ENCODE results near the gene ARL4D.

The ARL4D gene

GRCh38 chr17:43398724-43399595 lies at the start of gene ARL4D:
Gene ARL4D, plus strand, starts transcription at chr17:43398993. Its CDS starts 740 bp downstream, at chr17:43399733.
- Mint-ChIP-seq H3K4me3 (peak within 1 kb of the TSS; percentile 96), H3K27ac (ENCODE audit: low read depth) (peak within 1 kb of the TSS; percentile 92), H3K27me3 (no peaks in the 10 kb centered on the region), H3K4me1 (peaks cover 19% of the 10 kb centered on the region), H3K9me3 (no peaks in the 10 kb centered on the region), H3K36me3 (ENCODE audit: insufficient read depth) (peaks cover 9% of the 10 kb centered on the region)
- ATAC-seq (replicated peaks; ENCODE audit: extremely low read depth, poor library complexity, severe bottlenecking) (peak; percentile 88), DNase-seq (ENCODE audit: low spot score in 2 of 2) (peak; percentile 68 to 69)

GRCh38 chr17:43349142-43349541 lies 49.7 kb upstream of the ARL4D start:
- no peak overlapping the region for H3K27ac Mint-ChIP-seq (ENCODE audit: low read depth)
- no peak overlapping the region for H3K4me3 Mint-ChIP-seq
- peaks cover 19% of the 10 kb centered on the region for H3K9me3 Mint-ChIP-seq
- no peaks in the 10 kb centered on the region for H3K27me3 Mint-ChIP-seq
- peaks cover 3% of the 10 kb centered on the region for H3K36me3 Mint-ChIP-seq (ENCODE audit: insufficient read depth)
- no peaks in the 10 kb centered on the region for H3K4me1 Mint-ChIP-seq
- no peak for ATAC-seq (replicated peaks; ENCODE audit: extremely low read depth, poor library complexity, severe bottlenecking)
- DNase-seq (ENCODE audit: low spot score in 2 of 2) = no peak

- H3K4me3 Mint-ChIP-seq = no peak overlapping the region
- no peaks in the 10 kb centered on the region for H3K27me3 Mint-ChIP-seq
- DNase-seq (ENCODE audit: low spot score in 2 of 2) = no peak
- ATAC-seq (replicated peaks; ENCODE audit: extremely low read depth, poor library complexity, severe bottlenecking) = no peak
- H3K36me3 Mint-ChIP-seq (ENCODE audit: insufficient read depth) = peaks cover 3% of the 10 kb centered on the region
- no peaks in the 10 kb centered on the region for H3K4me1 Mint-ChIP-seq
- H3K27ac Mint-ChIP-seq (ENCODE audit: low read depth) = no peak overlapping the region
- peaks cover 19% of the 10 kb centered on the region for H3K9me3 Mint-ChIP-seq
Measured at GRCh38 chr17:43350888-43351361, 47.9 kb upstream of the ARL4D start.

GRCh38 chr17:43351691-43352090 lies 47.1 kb upstream of the ARL4D start:
- DNase-seq (ENCODE audit: low spot score in 2 of 2) (no peak), ATAC-seq (replicated peaks; ENCODE audit: extremely low read depth, poor library complexity, severe bottlenecking) (no peak)
- Mint-ChIP-seq H3K4me3 (no peak overlapping the region), H3K27me3 (no peaks in the 10 kb centered on the region), H3K36me3 (ENCODE audit: insufficient read depth) (peaks cover 3% of the 10 kb centered on the region), H3K27ac (ENCODE audit: low read depth) (no peak overlapping the region), H3K9me3 (peaks cover 19% of the 10 kb centered on the region), H3K4me1 (no peaks in the 10 kb centered on the region)

- no peaks in the 10 kb centered on the region for H3K36me3 Mint-ChIP-seq (ENCODE audit: insufficient read depth)
Measured at GRCh38 chr17:43352579-43353331, 46.0 kb upstream of the ARL4D start.

GRCh38 chr17:43353393-43353792 lies 45.4 kb upstream of the ARL4D start:
- peaks cover 5% of the 10 kb centered on the region for H3K4me1 Mint-ChIP-seq
- no peak overlapping the region for H3K27ac Mint-ChIP-seq (ENCODE audit: low read depth)
- H3K9me3 Mint-ChIP-seq = peaks cover 13% of the 10 kb centered on the region

More at GRCh38 chr17:43352579-43353331, 46.0 kb upstream of the ARL4D start:
- DNase-seq (ENCODE audit: low spot score in 2 of 2) (no peak), ATAC-seq (replicated peaks; ENCODE audit: extremely low read depth, poor library complexity, severe bottlenecking) (no peak)
- Mint-ChIP-seq H3K27me3 (no peaks in the 10 kb centered on the region), H3K4me3 (no peak overlapping the region), H3K27ac (ENCODE audit: low read depth) (no peak overlapping the region), H3K9me3 (peaks cover 13% of the 10 kb centered on the region), H3K4me1 (peaks cover under 1% of the 10 kb centered on the region)

GRCh38 chr17:43354371-43354770 lies 44.4 kb upstream of the ARL4D start:
- H3K27ac Mint-ChIP-seq (ENCODE audit: low read depth) = no peak overlapping the region
- no peak for DNase-seq (ENCODE audit: low spot score in 2 of 2)
- H3K36me3 Mint-ChIP-seq (ENCODE audit: insufficient read depth) = peaks cover 5% of the 10 kb centered on the region

More at GRCh38 chr17:43353393-43353792, 45.4 kb upstream of the ARL4D start:
- H3K27me3 Mint-ChIP-seq = no peaks in the 10 kb centered on the region
- no peak for DNase-seq (ENCODE audit: low spot score in 2 of 2)
- H3K36me3 Mint-ChIP-seq (ENCODE audit: insufficient read depth) = no peaks in the 10 kb centered on the region
- ATAC-seq (replicated peaks; ENCODE audit: extremely low read depth, poor library complexity, severe bottlenecking) = no peak
- H3K4me3 Mint-ChIP-seq = no peak overlapping the region

GRCh38 chr17:43356450-43356849 lies 42.3 kb upstream of the ARL4D start:
- Mint-ChIP-seq H3K4me1 (peaks cover 30% of the 10 kb centered on the region), H3K36me3 (ENCODE audit: insufficient read depth) (peaks cover 23% of the 10 kb centered on the region), H3K4me3 (no peak overlapping the region), H3K27me3 (peaks cover 9% of the 10 kb centered on the region), H3K9me3 (peaks cover 4% of the 10 kb centered on the region), H3K27ac (ENCODE audit: low read depth) (no peak overlapping the region)
- no peak for ATAC-seq (replicated peaks; ENCODE audit: extremely low read depth, poor library complexity, severe bottlenecking)
- DNase-seq (ENCODE audit: low spot score in 2 of 2) = no peak

More at GRCh38 chr17:43354371-43354770, 44.4 kb upstream of the ARL4D start:
- Mint-ChIP-seq H3K4me1 (peaks cover 10% of the 10 kb centered on the region), H3K4me3 (no peak overlapping the region), H3K9me3 (peaks cover 12% of the 10 kb centered on the region), H3K27me3 (no peaks in the 10 kb centered on the region)
- no peak for ATAC-seq (replicated peaks; ENCODE audit: extremely low read depth, poor library complexity, severe bottlenecking)

GRCh38 chr17:43356999-43357398 lies 41.8 kb upstream of the ARL4D start:
- peaks cover 6% of the 10 kb centered on the region for H3K9me3 Mint-ChIP-seq
- H3K27ac Mint-ChIP-seq (ENCODE audit: low read depth) = no peak overlapping the region
- DNase-seq (ENCODE audit: low spot score in 2 of 2) = no peak
- H3K27me3 Mint-ChIP-seq = peaks cover 12% of the 10 kb centered on the region
- no peak for ATAC-seq (replicated peaks; ENCODE audit: extremely low read depth, poor library complexity, severe bottlenecking)
- H3K36me3 Mint-ChIP-seq (ENCODE audit: insufficient read depth) = peaks cover 28% of the 10 kb centered on the region
- peaks cover 35% of the 10 kb centered on the region for H3K4me1 Mint-ChIP-seq
- no peak overlapping the region for H3K4me3 Mint-ChIP-seq

- DNase-seq (ENCODE audit: low spot score in 2 of 2) = no peak
- no peak for ATAC-seq (replicated peaks; ENCODE audit: extremely low read depth, poor library complexity, severe bottlenecking)
- Mint-ChIP-seq H3K27ac (ENCODE audit: low read depth) (peak overlapping the region; percentile 100), H3K9me3 (peaks cover 6% of the 10 kb centered on the region), H3K4me3 (peak overlapping the region; percentile 95), H3K4me1 (peaks cover 42% of the 10 kb centered on the region), H3K27me3 (peaks cover 12% of the 10 kb centered on the region), H3K36me3 (ENCODE audit: insufficient read depth) (peaks cover 32% of the 10 kb centered on the region)
Measured at GRCh38 chr17:43359469-43360110, 39.2 kb upstream of the ARL4D start.

GRCh38 chr17:43360376-43360738 lies 38.4 kb upstream of the ARL4D start:
- H3K4me3 Mint-ChIP-seq = peak overlapping the region; percentile 95
- peak overlapping the region; percentile 100 for H3K27ac Mint-ChIP-seq (ENCODE audit: low read depth)
- peak; percentile 69 for ATAC-seq (replicated peaks; ENCODE audit: extremely low read depth, poor library complexity, severe bottlenecking)
- H3K9me3 Mint-ChIP-seq = peaks cover 6% of the 10 kb centered on the region
- peaks cover 12% of the 10 kb centered on the region for H3K27me3 Mint-ChIP-seq
- H3K36me3 Mint-ChIP-seq (ENCODE audit: insufficient read depth) = peaks cover 32% of the 10 kb centered on the region
- peaks cover 43% of the 10 kb centered on the region for H3K4me1 Mint-ChIP-seq
- peak in 1 of 2 donors; percentile 82 for DNase-seq (ENCODE audit: low spot score in 2 of 2)

- Mint-ChIP-seq H3K27me3 (peaks cover 12% of the 10 kb centered on the region), H3K36me3 (ENCODE audit: insufficient read depth) (peaks cover 35% of the 10 kb centered on the region), H3K27ac (ENCODE audit: low read depth) (peak overlapping the region; percentile 100), H3K4me1 (peaks cover 46% of the 10 kb centered on the region), H3K4me3 (peak overlapping the region; percentile 95), H3K9me3 (peaks cover 6% of the 10 kb centered on the region)
- peak; percentile 86 to 94 for DNase-seq (ENCODE audit: low spot score in 2 of 2)
- peak; percentile 81 for ATAC-seq (replicated peaks; ENCODE audit: extremely low read depth, poor library complexity, severe bottlenecking)
Measured at GRCh38 chr17:43360739-43361505, 37.9 kb upstream of the ARL4D start.
